HepG2 (cell line): ENCODE data around the gene ITPRIPL1. TPM values are rescaled to one million over a fixed set of nuclear protein-coding genes. Genes with fewer than 3 reads are reported as not detected.

Experiments used
- ATAC-seq: fragments of 200-7000 bp; cut with Tn5 transposase; 3 replicates; pipeline ENCODE4 v1.9.1; 2020; ENCODE audit warnings: mild to moderate bottlenecking, moderate library complexity
- BruUV-seq: library from RNA; stranded (reverse); fragments of 400-500 nt; replicated peaks from 2 replicates; lab custom pipeline; 2021; lab: Mats Ljungman, UMichigan
- CTCF ChIA-PET: fragments of 300-600 bp; formaldehyde crosslinking; extraction: SDS; loops from one replicate; lab custom pipeline; 2021; ENCODE audit warnings: low total read pairs, inconsistent platforms, low intra/inter-chr PET ratio; lab: Yijun Ruan, JAX
- POLR2A ChIA-PET: fragments of 350-600 bp; sonication (Branson Sonifier 250); formaldehyde crosslinking; loops from one replicate; lab custom pipeline; 2020; ENCODE audit warnings: antibody characterized with exemption, inconsistent platforms; lab: Yijun Ruan, JAX
- DNase-seq: peaks from one replicate; pipeline ENCODE4 v3.0.0-alpha.2; 2015; ENCODE audit warnings: low spot score
- FAIRE-seq: peaks from 3 replicates; lab custom pipeline; 2011; peaks lifted over from hg19 to GRCh38; lab: Jason Lieb, UNC
- H2AFZ ChIP-seq: one replicate; pipeline ENCODE4 v1.6.1; 2011; ENCODE audit warnings: low read length, inconsistent platforms
- H3K27ac ChIP-seq: fragments of 300-600 bp; 3 replicates; pipeline ENCODE4 v1.8.0; 2011; ENCODE audit warnings: mixed run types, mild to moderate bottlenecking, mixed read lengths, low read length, inconsistent platforms; ENCODE audit not compliant: insufficient read depth; ENCODE audit errors: extremely low read length
- H3K27me3 ChIP-seq, 2 experiments: fragments of 200-600 bp in 1 of 2; 2 replicates in 1 of 2; 3 replicates in 1 of 2; pipeline versions ENCODE4 v1.6.0 to v1.8.0; 2011; ENCODE audit warnings: low read length in 2 of 2, mild to moderate bottlenecking in 2 of 2, moderate library complexity in 2 of 2, inconsistent platforms in 1 of 2; ENCODE audit not compliant: insufficient read depth in 2 of 2, control insufficient read depth in 1 of 2
- H3K36me3 ChIP-seq, 2 experiments: fragments of 200-600 bp in 1 of 2; replicated peaks in 1 of 2; 2 replicates in 1 of 2; 3 replicates in 1 of 2; pipeline versions ENCODE4 v1.5.1 to v1.8.0; 2011; ENCODE audit warnings: low read length in 2 of 2, inconsistent platforms in 1 of 2; ENCODE audit not compliant: insufficient read depth in 2 of 2, control insufficient read depth in 1 of 2
- H3K4me1 ChIP-seq: 2 replicates; pipeline ENCODE4 v1.5.1; 2012; ENCODE audit warnings: low read length, inconsistent platforms; ENCODE audit not compliant: insufficient read depth
- H3K4me2 ChIP-seq: 2 replicates; pipeline ENCODE4 v1.6.0; 2011; ENCODE audit warnings: low read depth, low read length, inconsistent platforms
- H3K4me3 ChIP-seq, 3 experiments: fragments of 200-600 bp in 1 of 3; sonication (generic), shearing (Covaris generic) in 1 of 3; replicated peaks in 1 of 3; 2 replicates each; pipeline ENCODE4 v1.5.1; 2011 to 2016; ENCODE audit warnings: low read length in 3 of 3, inconsistent platforms in 2 of 3, low read depth in 2 of 3, mild to moderate bottlenecking in 2 of 3, control low read depth in 1 of 3, mixed read lengths in 1 of 3; ENCODE audit not compliant: insufficient read depth in 1 of 3
- H3K79me2 ChIP-seq: one replicate; pipeline ENCODE4 v1.6.1; 2011; ENCODE audit warnings: low read length, inconsistent platforms; ENCODE audit not compliant: insufficient read depth
- H3K9ac ChIP-seq: 2 replicates; pipeline ENCODE4 v1.6.0; 2011; ENCODE audit warnings: mild to moderate bottlenecking, low read depth, low read length, inconsistent platforms; ENCODE audit not compliant: insufficient read depth
- H3K9me3 ChIP-seq: 2 replicates; pipeline ENCODE4 v1.5.1; 2012; ENCODE audit warnings: mild to moderate bottlenecking, low read length
- H4K20me1 ChIP-seq: 2 replicates; pipeline ENCODE4 v1.6.0; 2011; ENCODE audit warnings: inconsistent platforms, mild to moderate bottlenecking, low read length, moderate library complexity; ENCODE audit not compliant: insufficient read depth
- AKAP8 ChIP-seq: sonication (generic); formaldehyde crosslinking; IDR thresholded peaks from 2 replicates; pipeline ENCODE4 v1.5.1; 2020; ENCODE audit warnings: mild to moderate bottlenecking, missing genetic modification reagents
- GLI4 ChIP-seq: sonication (generic); formaldehyde crosslinking; IDR thresholded peaks from 2 replicates; pipeline ENCODE4 v1.5.1; 2020; ENCODE audit warnings: missing genetic modification reagents, mild to moderate bottlenecking, moderate library complexity, borderline replicate concordance
- HCFC1 ChIP-seq: fragments of 150-350 bp; IDR thresholded peaks from 2 replicates; pipeline ENCODE4 v1.6.1; 2014; ENCODE audit warnings: low read depth, low read length
- NR2F6 ChIP-seq, 2 experiments: IDR thresholded peaks; 2 replicates each; pipeline ENCODE4 v1.6.1; 2016; ENCODE audit warnings: antibody characterized with exemption in 1 of 2, mild to moderate bottlenecking in 1 of 2
- SAP130 ChIP-seq: IDR thresholded peaks from 2 replicates; pipeline ENCODE4 v1.6.1; 2016; ENCODE audit warnings: low read depth
- SETDB1 ChIP-seq: sonication (generic); formaldehyde crosslinking; IDR thresholded peaks from 2 replicates; pipeline ENCODE4 v1.5.1; 2020; ENCODE audit warnings: missing genetic modification reagents, mild to moderate bottlenecking, borderline replicate concordance
- TBX3 ChIP-seq: fragments of 450-650 bp; IDR thresholded peaks from 2 replicates; pipeline ENCODE4 v1.6.1; 2017; ENCODE audit warnings: antibody characterized with exemption, mild to moderate bottlenecking, inconsistent platforms, borderline replicate concordance
- ZBTB8A ChIP-seq: sonication (generic); formaldehyde crosslinking; IDR thresholded peaks from 2 replicates; pipeline ENCODE4 v1.4.0; 2020; ENCODE audit warnings: mild to moderate bottlenecking, low read depth, missing genetic modification reagents, borderline replicate concordance
- ZNF224 ChIP-seq: sonication (generic); formaldehyde crosslinking; IDR thresholded peaks from 2 replicates; pipeline ENCODE4 v1.5.0; 2020; ENCODE audit warnings: mild to moderate bottlenecking, missing genetic modification reagents
- ZNF510 ChIP-seq: sonication (generic); formaldehyde crosslinking; IDR thresholded peaks from 2 replicates; pipeline ENCODE4 v1.4.0; 2020; ENCODE audit warnings: low read depth, mild to moderate bottlenecking, missing genetic modification reagents
- ZNF576 ChIP-seq: sonication (generic); formaldehyde crosslinking; IDR thresholded peaks from 2 replicates; pipeline ENCODE4 v1.4.0; 2020; ENCODE audit warnings: mild to moderate bottlenecking, missing genetic modification reagents
- WGBS: methylation state at CpG from one replicate; pipeline ENCODE4 v1.1.6; 2017; ENCODE audit warnings: low lambda C conversion rate; 5-methylcytosine and 5-hydroxymethylcytosine counted together
- in situ Hi-C: cut with HindIII; loops from 2 replicates; pipeline ENCODE4 v1.10.0; 2017; ENCODE audit warnings: low pct_unique_long_range_greater_than_20kb; ENCODE audit not compliant: extremely low pct_ligation_motif_present
- intact Hi-C: fragments of 100-400 bp; cut with micrococcal nuclease; formaldehyde crosslinking; loops from one replicate; pipeline ENCODE4 v1.10.0; 2022; ENCODE audit not compliant: unreplicated experiment
- polyA plus RNA-seq, 8 experiments: library from polyadenylated mRNA; depleted of rRNA in 3 of 8; stranded (reverse) in 7 of 8; unstranded in 1 of 8; fragments of >200 nt; fragmentation: Illumina TruSeq in 4 of 8; extraction: Trizol in 4 of 8; gene quantifications; 2 replicates each; pipeline versions ENCODE4 v1.2.1 to v1.2.3, GENCODE V29; 2011 to 2016; ENCODE audit warnings: low read depth in 4 of 8, missing spikeins in 1 of 8, mixed read lengths in 1 of 8; ENCODE audit not compliant: insufficient read depth in 1 of 8
- total RNA-seq, 5 experiments: library from RNA; depleted of rRNA; stranded (reverse); fragments of >200 nt; fragmentation: Illumina TruSeq; extraction: Trizol; gene quantifications; 2 replicates each; pipeline ENCODE4 v1.2.3, GENCODE V29; 2016; ENCODE audit warnings: low read depth in 1 of 5
- TF ChIP-seq, protein P1 (sequence below), 2 experiments: fragments of 450-650 bp in 1 of 2; sonication (generic) in 1 of 2; formaldehyde crosslinking; IDR thresholded peaks; 2 replicates each; pipeline versions ENCODE4 v1.5.0 to v1.8.0; 2020 to 2022; ENCODE audit warnings: mild to moderate bottlenecking in 1 of 2, missing genetic modification reagents in 1 of 2
- TF ChIP-seq, protein P2 (sequence below): sonication (generic); formaldehyde crosslinking; IDR thresholded peaks from 2 replicates; pipeline ENCODE4 v1.4.0; 2020; ENCODE audit warnings: missing genetic modification reagents

Gene ITPRIPL1
- total and polyA plus RNA-seq, 2 of the 13 experiments (the other 11 are each of a cell fraction or from before 2014, with no cell fraction given), result 4.3 to 11.7 TPM

GRCh38 chr2:96319396-96319795 is 5.7 kb upstream of the ITPRIPL1 start:
- FAIRE-seq (no peak), ATAC-seq (no peak), DNase-seq (no peak)
- H3K36me3 ChIP-seq, result no peaks in the 10 kb centered on the region
- 96% methylated on average over 1 of the region's 1 CpG for WGBS
- TF ChIP-seq ZBTB8A (CRISPR knock-in tag) (no peak), ZNF576 (CRISPR knock-in tag) (no peak), SETDB1 (CRISPR knock-in tag) (no peak), HCFC1 (no peak), SAP130 (CRISPR knock-in tag) (no peak), NR2F6 (IDR thresholded peaks at IDR 0.05) (no peak), NR2F6 (CRISPR knock-in tag; IDR thresholded peaks at IDR 0.05) (no peak), ZNF224 (CRISPR knock-in tag) (no peak), AKAP8 (CRISPR knock-in tag) (no peak), TBX3 (no peak), ZNF510 (CRISPR knock-in tag) (no peak), GLI4 (no peak)
- TF ChIP-seq, protein P1, sequence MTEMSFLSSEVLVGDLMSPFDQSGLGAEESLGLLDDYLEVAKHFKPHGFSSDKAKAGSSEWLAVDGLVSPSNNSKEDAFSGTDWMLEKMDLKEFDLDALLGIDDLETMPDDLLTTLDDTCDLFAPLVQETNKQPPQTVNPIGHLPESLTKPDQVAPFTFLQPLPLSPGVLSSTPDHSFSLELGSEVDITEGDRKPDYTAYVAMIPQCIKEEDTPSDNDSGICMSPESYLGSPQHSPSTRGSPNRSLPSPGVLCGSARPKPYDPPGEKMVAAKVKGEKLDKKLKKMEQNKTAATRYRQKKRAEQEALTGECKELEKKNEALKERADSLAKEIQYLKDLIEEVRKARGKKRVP (CRISPR knock-in tag; IDR thresholded peaks at IDR 0.05), result no peak
- TF ChIP-seq, protein P2, sequence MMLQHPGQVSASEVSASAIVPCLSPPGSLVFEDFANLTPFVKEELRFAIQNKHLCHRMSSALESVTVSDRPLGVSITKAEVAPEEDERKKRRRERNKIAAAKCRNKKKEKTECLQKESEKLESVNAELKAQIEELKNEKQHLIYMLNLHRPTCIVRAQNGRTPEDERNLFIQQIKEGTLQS (CRISPR knock-in tag), result no peak
- no TSS peak for BruUV-seq
- H2AFZ ChIP-seq, result no peak overlapping the region
- intact Hi-C loops (no loop called here), in situ Hi-C loops (no loop called here)
- POLR2A ChIA-PET, result interaction anchor here (4.4 to 5.0 kb wide), 2 partner anchors 13 to 16 kb away, joined by 30 to 45 read pairs; partner anchors contain the start of genes NCAPH and SNRNP200
- peaks cover 7 to 29% of the 10 kb centered on the region in 2 experiments; a peak in 4 of 5 replicates for H3K27me3 ChIP-seq
- no peak overlapping the region for H3K27ac ChIP-seq
- no peaks in the 10 kb centered on the region for H3K79me2 ChIP-seq
- no peaks in the 10 kb centered on the region for H4K20me1 ChIP-seq
- H3K4me3 ChIP-seq, result no peak overlapping the region
- CTCF ChIA-PET, result no interaction called here
- no peak overlapping the region for H3K9ac ChIP-seq
- H3K4me1 ChIP-seq, result peaks cover 66% of the 10 kb centered on the region
- H3K9me3 ChIP-seq, result no peaks in the 10 kb centered on the region
- H3K4me2 ChIP-seq, result no peak overlapping the region
